ENCODE data around the gene FNBP1.

FNBP1 gene

DNA sequence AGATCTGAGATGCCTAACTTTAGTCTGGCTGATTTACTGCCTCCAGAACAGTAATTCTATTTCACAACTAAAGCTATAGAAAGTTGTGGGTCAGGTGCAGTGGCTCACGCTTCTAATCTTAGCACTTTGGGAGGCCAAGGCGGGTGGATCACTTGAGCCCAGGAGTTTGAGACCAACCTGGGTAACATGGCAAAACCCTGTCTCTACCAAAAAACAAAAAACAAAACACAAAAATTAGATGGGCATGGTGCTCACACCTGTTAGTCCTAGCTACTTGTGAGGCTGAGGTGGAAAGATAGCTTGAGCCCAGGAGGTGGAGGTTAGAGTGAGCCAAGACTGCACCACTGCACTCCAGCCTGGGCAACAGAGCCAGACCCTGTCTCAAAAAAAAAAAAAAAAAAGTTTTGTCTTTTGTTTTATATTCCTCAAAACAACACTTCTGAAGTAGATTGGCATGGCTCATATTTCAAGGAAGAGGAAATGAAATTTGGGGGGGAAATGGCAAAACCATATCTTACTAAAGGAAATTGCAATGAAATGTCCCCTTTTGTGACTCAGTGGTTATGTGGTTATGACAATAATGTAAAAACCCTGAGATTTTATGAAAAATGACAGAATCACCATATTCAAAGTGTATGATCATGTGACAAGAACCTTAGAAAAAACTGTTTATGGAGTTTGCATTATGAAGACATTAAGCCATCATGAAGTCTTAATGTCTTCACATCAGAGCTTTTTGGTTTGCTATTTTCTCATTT, 16.2 kb downstream of the FNBP1 start:
- Histone ChIP-seq H3K27ac (ENCODE audit: extremely low read depth, low read depth, low read length) (no peak overlapping the region), H3K4me3 (ENCODE audit: low read depth, low read length) (no peak overlapping the region), H3K4me1 (ENCODE audit: control insufficient read depth, insufficient read depth, low read length) (no peaks in the 10 kb centered on the region; the same call in 1 of the 2 replicates), H3K36me3 (ENCODE audit: control insufficient read depth in 2 of 2, insufficient read depth in 1 of 2, low read length in 2 of 2) (no peaks in the 10 kb centered on the region), H3K9me3 (ENCODE audit: control insufficient read depth, insufficient read depth, low read depth, low read length) (no peaks in the 10 kb centered on the region)
- CTCF ChIA-PET, result interaction anchor here (0.9 kb wide), 1 partner anchor 9 kb away, joined by 3 read pairs; no protein-coding TSS in a partner anchor
- POLR2A ChIA-PET, result no interaction called here
- TF ChIP-seq ZNF121 (tag by site-specific recombination; IDR thresholded peaks at IDR 0.05), result peak; percentile 62; the same call in 1 of the 2 replicates
- TF ChIP-seq, protein P1, sequence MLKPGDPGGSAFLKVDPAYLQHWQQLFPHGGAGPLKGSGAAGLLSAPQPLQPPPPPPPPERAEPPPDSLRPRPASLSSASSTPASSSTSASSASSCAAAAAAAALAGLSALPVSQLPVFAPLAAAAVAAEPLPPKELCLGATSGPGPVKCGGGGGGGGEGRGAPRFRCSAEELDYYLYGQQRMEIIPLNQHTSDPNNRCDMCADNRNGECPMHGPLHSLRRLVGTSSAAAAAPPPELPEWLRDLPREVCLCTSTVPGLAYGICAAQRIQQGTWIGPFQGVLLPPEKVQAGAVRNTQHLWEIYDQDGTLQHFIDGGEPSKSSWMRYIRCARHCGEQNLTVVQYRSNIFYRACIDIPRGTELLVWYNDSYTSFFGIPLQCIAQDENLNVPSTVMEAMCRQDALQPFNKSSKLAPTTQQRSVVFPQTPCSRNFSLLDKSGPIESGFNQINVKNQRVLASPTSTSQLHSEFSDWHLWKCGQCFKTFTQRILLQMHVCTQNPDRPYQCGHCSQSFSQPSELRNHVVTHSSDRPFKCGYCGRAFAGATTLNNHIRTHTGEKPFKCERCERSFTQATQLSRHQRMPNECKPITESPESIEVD (tag by site-specific recombination; IDR thresholded peaks at IDR 0.05), result no peak

DNA sequence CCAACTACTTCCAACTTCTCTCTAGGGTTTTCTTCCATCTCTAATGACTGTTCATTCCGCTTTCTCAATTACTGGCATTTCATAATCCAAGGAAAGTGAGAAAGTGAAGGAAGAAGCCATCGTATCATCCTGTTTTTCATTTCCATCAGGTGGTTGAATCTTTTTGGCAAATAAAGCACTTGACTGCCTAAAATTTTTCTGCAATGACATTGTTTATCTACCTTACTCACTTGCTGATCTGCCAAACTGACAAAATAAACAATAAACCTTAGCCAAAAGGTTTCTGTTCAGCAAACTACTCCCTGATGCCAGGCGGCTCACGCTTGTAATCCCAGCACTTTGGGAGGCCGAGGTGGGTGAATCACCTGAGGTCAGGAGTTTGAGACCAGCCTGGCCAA, 18.4 kb downstream of the FNBP1 start:
- TF ChIP-seq, protein P2, sequence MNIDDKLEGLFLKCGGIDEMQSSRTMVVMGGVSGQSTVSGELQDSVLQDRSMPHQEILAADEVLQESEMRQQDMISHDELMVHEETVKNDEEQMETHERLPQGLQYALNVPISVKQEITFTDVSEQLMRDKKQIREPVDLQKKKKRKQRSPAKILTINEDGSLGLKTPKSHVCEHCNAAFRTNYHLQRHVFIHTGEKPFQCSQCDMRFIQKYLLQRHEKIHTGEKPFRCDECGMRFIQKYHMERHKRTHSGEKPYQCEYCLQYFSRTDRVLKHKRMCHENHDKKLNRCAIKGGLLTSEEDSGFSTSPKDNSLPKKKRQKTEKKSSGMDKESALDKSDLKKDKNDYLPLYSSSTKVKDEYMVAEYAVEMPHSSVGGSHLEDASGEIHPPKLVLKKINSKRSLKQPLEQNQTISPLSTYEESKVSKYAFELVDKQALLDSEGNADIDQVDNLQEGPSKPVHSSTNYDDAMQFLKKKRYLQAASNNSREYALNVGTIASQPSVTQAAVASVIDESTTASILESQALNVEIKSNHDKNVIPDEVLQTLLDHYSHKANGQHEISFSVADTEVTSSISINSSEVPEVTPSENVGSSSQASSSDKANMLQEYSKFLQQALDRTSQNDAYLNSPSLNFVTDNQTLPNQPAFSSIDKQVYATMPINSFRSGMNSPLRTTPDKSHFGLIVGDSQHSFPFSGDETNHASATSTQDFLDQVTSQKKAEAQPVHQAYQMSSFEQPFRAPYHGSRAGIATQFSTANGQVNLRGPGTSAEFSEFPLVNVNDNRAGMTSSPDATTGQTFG (tag by site-specific recombination; IDR thresholded peaks at IDR 0.05; ENCODE audit: borderline replicate concordance), result no peak
- TF ChIP-seq PRDM1 (tag by site-specific recombination; IDR thresholded peaks at IDR 0.05), result peak; percentile 76
- no peak for TF ChIP-seq ZNF549 (tag by site-specific recombination; IDR thresholded peaks at IDR 0.05)
- TF ChIP-seq GLIS1 (tag by site-specific recombination; IDR thresholded peaks at IDR 0.05), result no peak
- no peak for TF ChIP-seq ZNF292 (tag by site-specific recombination; IDR thresholded peaks at IDR 0.05; ENCODE audit: borderline replicate concordance, low read depth)
- TF ChIP-seq ZNF221 (tag by site-specific recombination; IDR thresholded peaks at IDR 0.05; ENCODE audit: borderline replicate concordance), result no peak
- no peaks in the 10 kb centered on the region; the same call in 1 of the 2 replicates for H3K4me1 ChIP-seq (ENCODE audit: control insufficient read depth, insufficient read depth, low read length)
- ChIA-PET POLR2A (interaction anchor here (0.6 kb wide), 1 partner anchor 220 kb away, joined by 3 read pairs; no protein-coding TSS in a partner anchor), CTCF (no interaction called here)
- no peaks in the 10 kb centered on the region for H3K36me3 ChIP-seq (ENCODE audit: control insufficient read depth in 2 of 2, insufficient read depth in 1 of 2, low read length in 2 of 2)
- H3K27ac ChIP-seq (ENCODE audit: extremely low read depth, low read depth, low read length), result no peak overlapping the region
- H3K9me3 ChIP-seq (ENCODE audit: control insufficient read depth, insufficient read depth, low read depth, low read length), result no peaks in the 10 kb centered on the region
- no peak overlapping the region for H3K4me3 ChIP-seq (ENCODE audit: low read depth, low read length)

DNA sequence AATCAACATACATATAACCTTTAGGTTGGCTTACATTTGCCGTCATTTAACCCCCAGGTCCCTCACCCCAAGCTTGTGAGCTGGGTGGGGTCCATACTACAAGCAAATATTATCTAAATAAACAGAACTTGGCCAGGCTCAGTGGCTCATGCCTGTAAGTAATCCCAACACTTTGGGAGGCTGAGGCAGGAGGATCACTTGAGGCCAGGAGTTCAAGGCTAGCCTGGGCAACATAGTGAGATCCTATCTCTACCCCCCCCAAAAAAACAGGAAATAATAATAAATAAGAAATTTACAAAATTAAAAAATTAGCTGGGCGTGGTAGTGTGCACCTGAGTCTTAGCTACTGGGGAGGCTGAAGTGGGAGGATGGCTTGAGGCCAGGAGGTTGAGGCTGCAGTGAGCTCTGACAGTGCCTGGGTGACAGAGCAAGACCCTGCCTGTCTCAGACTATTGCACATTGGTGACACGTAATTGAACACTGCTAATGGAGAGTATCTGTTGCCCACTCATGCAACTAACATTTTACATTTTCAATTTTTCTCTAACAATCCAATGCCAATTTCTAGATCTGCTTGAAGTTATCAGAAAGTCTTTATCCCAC, 18.9 kb downstream of the FNBP1 start:
- no peak overlapping the region for H3K4me3 ChIP-seq (ENCODE audit: low read depth, low read length)
- H3K27ac ChIP-seq (ENCODE audit: extremely low read depth, low read depth, low read length), result no peak overlapping the region
- CTCF ChIA-PET, result no interaction called here
- H3K36me3 ChIP-seq (ENCODE audit: control insufficient read depth in 2 of 2, insufficient read depth in 1 of 2, low read length in 2 of 2), result no peaks in the 10 kb centered on the region
- POLR2A ChIA-PET, result interaction anchor here (0.6 to 1.8 kb wide), 3 partner anchors 18 to 219 kb away, joined by 3 read pairs; no protein-coding TSS in a partner anchor
- no peaks in the 10 kb centered on the region for H3K9me3 ChIP-seq (ENCODE audit: control insufficient read depth, insufficient read depth, low read depth, low read length)
- H3K4me1 ChIP-seq (ENCODE audit: control insufficient read depth, insufficient read depth, low read length), result no peaks in the 10 kb centered on the region; the same call in 1 of the 2 replicates
- TF ChIP-seq ZNF121 (tag by site-specific recombination; IDR thresholded peaks at IDR 0.05) (peak; percentile 72; the same call in 1 of the 2 replicates), ZNF175 (tag by site-specific recombination; IDR thresholded peaks at IDR 0.05) (no peak)

DNA sequence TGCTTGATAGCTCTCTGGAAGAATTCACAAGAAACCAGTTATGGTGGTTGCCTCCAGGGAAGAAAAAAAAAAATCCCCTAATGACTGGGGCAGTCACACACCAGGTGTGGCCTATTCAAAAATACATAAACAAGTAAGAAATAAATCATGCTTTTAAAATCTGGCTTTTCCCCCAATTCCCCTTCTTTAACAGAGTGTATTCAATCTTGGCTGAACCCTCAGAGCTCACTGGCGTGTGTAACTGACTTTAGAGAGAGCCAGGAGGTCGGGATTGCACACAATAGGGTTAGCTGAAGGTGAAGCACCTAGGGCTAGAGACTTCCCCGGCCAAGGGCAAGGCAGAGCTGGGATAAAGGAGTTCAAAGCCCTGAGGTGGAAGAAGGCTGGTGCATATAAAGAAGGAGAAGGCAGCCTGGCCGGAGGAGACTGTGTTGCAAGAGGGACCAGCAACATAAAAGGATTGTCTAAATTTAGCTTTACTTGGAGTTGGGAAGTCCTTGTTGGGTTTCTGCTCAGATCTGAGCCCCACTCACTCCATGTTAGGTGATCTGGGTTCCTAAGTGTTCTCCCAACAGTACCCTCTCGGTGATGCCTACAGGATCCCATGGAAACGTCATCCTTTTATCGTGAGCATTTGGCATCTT, 19.7 kb downstream of the FNBP1 start:
- ChIA-PET POLR2A (interaction anchor here (0.6 to 1.8 kb wide), 2 partner anchors 19 to 21 kb away, joined by 3 read pairs; no protein-coding TSS in a partner anchor), CTCF (interaction anchor here (0.9 to 1.1 kb wide), 2 partner anchors 12 to 17 kb away, joined by 3 to 6 read pairs; no protein-coding TSS in a partner anchor)
- H3K9me3 ChIP-seq (ENCODE audit: control insufficient read depth, insufficient read depth, low read depth, low read length), result no peaks in the 10 kb centered on the region
- H3K36me3 ChIP-seq (ENCODE audit: control insufficient read depth in 2 of 2, insufficient read depth in 1 of 2, low read length in 2 of 2), result no peaks in the 10 kb centered on the region
- H3K4me1 ChIP-seq (ENCODE audit: control insufficient read depth, insufficient read depth, low read length), result no peaks in the 10 kb centered on the region; the same call in 1 of the 2 replicates
- H3K27ac ChIP-seq (ENCODE audit: extremely low read depth, low read depth, low read length), result no peak overlapping the region
- no peak overlapping the region for H3K4me3 ChIP-seq (ENCODE audit: low read depth, low read length)
- TF ChIP-seq GLIS1 (tag by site-specific recombination; IDR thresholded peaks at IDR 0.05), result peak; percentile 38; the same call in 1 of the 2 replicates
- TF ChIP-seq HOXA7 (CRISPR knock-in tag; IDR thresholded peaks at IDR 0.05; ENCODE audit: borderline replicate concordance), result no peak
- TF ChIP-seq, protein P3, sequence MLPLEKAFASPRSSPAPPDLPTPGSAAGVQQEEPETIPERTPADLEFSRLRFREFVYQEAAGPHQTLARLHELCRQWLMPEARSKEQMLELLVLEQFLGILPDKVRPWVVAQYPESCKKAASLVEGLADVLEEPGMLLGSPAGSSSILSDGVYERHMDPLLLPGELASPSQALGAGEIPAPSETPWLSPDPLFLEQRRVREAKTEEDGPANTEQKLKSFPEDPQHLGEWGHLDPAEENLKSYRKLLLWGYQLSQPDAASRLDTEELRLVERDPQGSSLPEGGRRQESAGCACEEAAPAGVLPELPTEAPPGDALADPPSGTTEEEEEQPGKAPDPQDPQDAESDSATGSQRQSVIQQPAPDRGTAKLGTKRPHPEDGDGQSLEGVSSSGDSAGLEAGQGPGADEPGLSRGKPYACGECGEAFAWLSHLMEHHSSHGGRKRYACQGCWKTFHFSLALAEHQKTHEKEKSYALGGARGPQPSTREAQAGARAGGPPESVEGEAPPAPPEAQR (tag by site-specific recombination; IDR thresholded peaks at IDR 0.05), result no peak
- TF ChIP-seq ZSCAN16 (tag by site-specific recombination; IDR thresholded peaks at IDR 0.05), result peak; percentile 81; the same call in 1 of the 2 replicates
- TF ChIP-seq ZBTB7A (tag by site-specific recombination; IDR thresholded peaks at IDR 0.05; ENCODE audit: low read depth), result no peak
- TF ChIP-seq ZBTB20 (tag by site-specific recombination; IDR thresholded peaks at IDR 0.05), result no peak
- no peak for TF ChIP-seq ZNF146 (tag by site-specific recombination; IDR thresholded peaks at IDR 0.05)
- TF ChIP-seq, protein P4, sequence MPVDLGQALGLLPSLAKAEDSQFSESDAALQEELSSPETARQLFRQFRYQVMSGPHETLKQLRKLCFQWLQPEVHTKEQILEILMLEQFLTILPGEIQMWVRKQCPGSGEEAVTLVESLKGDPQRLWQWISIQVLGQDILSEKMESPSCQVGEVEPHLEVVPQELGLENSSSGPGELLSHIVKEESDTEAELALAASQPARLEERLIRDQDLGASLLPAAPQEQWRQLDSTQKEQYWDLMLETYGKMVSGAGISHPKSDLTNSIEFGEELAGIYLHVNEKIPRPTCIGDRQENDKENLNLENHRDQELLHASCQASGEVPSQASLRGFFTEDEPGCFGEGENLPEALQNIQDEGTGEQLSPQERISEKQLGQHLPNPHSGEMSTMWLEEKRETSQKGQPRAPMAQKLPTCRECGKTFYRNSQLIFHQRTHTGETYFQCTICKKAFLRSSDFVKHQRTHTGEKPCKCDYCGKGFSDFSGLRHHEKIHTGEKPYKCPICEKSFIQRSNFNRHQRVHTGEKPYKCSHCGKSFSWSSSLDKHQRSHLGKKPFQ (tag by site-specific recombination; IDR thresholded peaks at IDR 0.05), result no peak
